ENCODE data around the gene CBX8.

Gene CBX8

GRCh38 chr17:79796763-79797491 lies at the start of gene CBX8:
TSS of gene CBX8 (minus strand) at chr17:79797077. CDS start at chr17:79796998, 79 bp downstream.
- DNase-seq (ENCODE audit: low read depth) = peak; percentile 98

GRCh38 chr17:79845601-79845949 lies 48.7 kb upstream of the CBX8 start:
- no peak for DNase-seq (ENCODE audit: low read depth)

GRCh38 chr17:79844869-79845600 lies 48.2 kb upstream of the CBX8 start:
- no peak for DNase-seq (ENCODE audit: low read depth)

- no peak for DNase-seq (ENCODE audit: low read depth)
Measured at GRCh38 chr17:79843816-79844800, 47.2 kb upstream of the CBX8 start.

- no peak for DNase-seq (ENCODE audit: low read depth)
Measured at GRCh38 chr17:79843474-79843815, 46.6 kb upstream of the CBX8 start.

- no peak for DNase-seq (ENCODE audit: low read depth)
Measured at GRCh38 chr17:79842656-79843473, 46.0 kb upstream of the CBX8 start.

- no peak for DNase-seq (ENCODE audit: low read depth)
Measured at GRCh38 chr17:79842136-79842655, 45.3 kb upstream of the CBX8 start.

GRCh38 chr17:79841369-79842135 lies 44.7 kb upstream of the CBX8 start:
- DNase-seq (ENCODE audit: low read depth) = no peak

GRCh38 chr17:79840989-79841286 lies 44.1 kb upstream of the CBX8 start:
- no peak for DNase-seq (ENCODE audit: low read depth)

GRCh38 chr17:79840269-79840988 lies 43.6 kb upstream of the CBX8 start:
- no peak for DNase-seq (ENCODE audit: low read depth)

GRCh38 chr17:79839356-79840268 lies 42.7 kb upstream of the CBX8 start, which contains the start of gene CBX4:
TSS of gene CBX4 (minus strand) at chr17:79839440. CDS start at chr17:79839251, 189 bp downstream.
- DNase-seq (ENCODE audit: low read depth) = peak; percentile 82

- peak; percentile 14 for DNase-seq (ENCODE audit: low read depth)
Measured at GRCh38 chr17:79838522-79839274, 41.8 kb upstream of the CBX8 start.

- no peak for DNase-seq (ENCODE audit: low read depth)
Measured at GRCh38 chr17:79837888-79838521, 41.1 kb upstream of the CBX8 start.

- DNase-seq (ENCODE audit: low read depth) = peak; percentile 29
Measured at GRCh38 chr17:79836972-79837887, 40.4 kb upstream of the CBX8 start.

- no peak for DNase-seq (ENCODE audit: low read depth)
Measured at GRCh38 chr17:79836510-79836971, 39.7 kb upstream of the CBX8 start.

GRCh38 chr17:79835953-79836509 lies 39.2 kb upstream of the CBX8 start:
- DNase-seq (ENCODE audit: low read depth) = no peak

Measured in activated gamma-delta T cell treated with anti-CD3 and anti-CD28 coated beads, Interleukin-2, amount 50 U/mL, for 16 hours (primary cell).